HEK293 (cell line): ENCODE results near the gene ZNF773.

Experiments
- GLIS2 ChIP-seq: fragments of 450-650 bp; formaldehyde crosslinking; IDR thresholded peaks from 2 replicates; pipeline ENCODE4 v1.5.1; 2016; ENCODE audit warnings: missing biosample characterization, missing genetic modification characterization
- HIC1 ChIP-seq: fragments of 450-650 bp; formaldehyde crosslinking; IDR thresholded peaks from 2 replicates; pipeline ENCODE4 v1.5.1; 2016; ENCODE audit warnings: missing biosample characterization, missing genetic modification characterization
- PRDM10 ChIP-seq: fragments of 450-650 bp; formaldehyde crosslinking; IDR thresholded peaks from 2 replicates; pipeline ENCODE4 v1.5.1; 2016; ENCODE audit warnings: missing biosample characterization, missing genetic modification characterization
- WT1 ChIP-seq: fragments of 450-650 bp; formaldehyde crosslinking; IDR thresholded peaks from 2 replicates; pipeline ENCODE4 v1.5.1; 2016; ENCODE audit warnings: missing biosample characterization, missing genetic modification characterization
- YY2 ChIP-seq: fragments of 450-650 bp; formaldehyde crosslinking; IDR thresholded peaks from 2 replicates; pipeline ENCODE4 v1.5.1; 2016; ENCODE audit warnings: missing biosample characterization, missing genetic modification characterization
- ZBTB21 ChIP-seq: fragments of 450-650 bp; formaldehyde crosslinking; IDR thresholded peaks from 2 replicates; pipeline ENCODE4 v1.5.1; 2017; ENCODE audit warnings: missing biosample characterization, missing genetic modification characterization
- ZBTB48 ChIP-seq: fragments of 450-650 bp; formaldehyde crosslinking; IDR thresholded peaks from 2 replicates; pipeline ENCODE4 v1.5.1; 2016; ENCODE audit warnings: missing biosample characterization, missing genetic modification characterization
- ZFP37 ChIP-seq: fragments of 450-650 bp; formaldehyde crosslinking; IDR thresholded peaks from 2 replicates; pipeline ENCODE4 v1.5.1; 2016; ENCODE audit warnings: missing biosample characterization, missing genetic modification characterization
- ZFP41 ChIP-seq: fragments of 450-650 bp; formaldehyde crosslinking; IDR thresholded peaks from 2 replicates; pipeline ENCODE4 v1.5.1; 2016; ENCODE audit warnings: missing biosample characterization, missing genetic modification characterization, borderline replicate concordance
- ZFP69B ChIP-seq: fragments of 450-650 bp; formaldehyde crosslinking; IDR thresholded peaks from 2 replicates; pipeline ENCODE4 v1.5.1; 2016; ENCODE audit warnings: missing biosample characterization, missing genetic modification characterization
- ZNF121 ChIP-seq: fragments of 450-650 bp; formaldehyde crosslinking; IDR thresholded peaks from 2 replicates; pipeline ENCODE4 v1.5.1; 2016; ENCODE audit warnings: missing biosample characterization, missing genetic modification characterization
- ZNF175 ChIP-seq: fragments of 450-650 bp; formaldehyde crosslinking; IDR thresholded peaks from 2 replicates; pipeline ENCODE4 v1.5.1; 2016; ENCODE audit warnings: missing biosample characterization, missing genetic modification characterization
- ZNF239 ChIP-seq: fragments of 450-650 bp; formaldehyde crosslinking; IDR thresholded peaks from 2 replicates; pipeline ENCODE4 v1.5.1; 2016; ENCODE audit warnings: missing biosample characterization, missing genetic modification characterization
- ZNF248 ChIP-seq: fragments of 450-650 bp; formaldehyde crosslinking; IDR thresholded peaks from 2 replicates; pipeline ENCODE4 v1.5.1; 2017; ENCODE audit warnings: missing biosample characterization, missing genetic modification characterization
- ZNF311 ChIP-seq: fragments of 450-650 bp; formaldehyde crosslinking; IDR thresholded peaks from 2 replicates; pipeline ENCODE4 v1.5.1; 2017; ENCODE audit warnings: missing biosample characterization, missing genetic modification characterization, borderline replicate concordance
- ZNF350 ChIP-seq: fragments of 450-650 bp; formaldehyde crosslinking; IDR thresholded peaks from 2 replicates; pipeline ENCODE4 v1.5.0; 2017; ENCODE audit warnings: missing biosample characterization, mild to moderate bottlenecking, missing genetic modification characterization
- ZNF404 ChIP-seq: fragments of 450-650 bp; formaldehyde crosslinking; IDR thresholded peaks from 2 replicates; pipeline ENCODE4 v1.5.1; 2017; ENCODE audit warnings: missing biosample characterization, missing genetic modification characterization
- ZNF518A ChIP-seq: fragments of 450-650 bp; formaldehyde crosslinking; conservative IDR thresholded peaks from 2 replicates; pipeline ENCODE4 v1.5.1; 2016; ENCODE audit warnings: low read depth, missing biosample characterization, missing genetic modification characterization
- ZNF555 ChIP-seq: fragments of 450-650 bp; formaldehyde crosslinking; conservative IDR thresholded peaks from 2 replicates; pipeline ENCODE4 v1.5.1; 2017; ENCODE audit warnings: missing biosample characterization, mild to moderate bottlenecking, missing genetic modification characterization, inconsistent platforms
- ZNF561 ChIP-seq: fragments of 450-650 bp; IDR thresholded peaks from 2 replicates; pipeline ENCODE4 v1.5.1; 2018; ENCODE audit warnings: missing biosample characterization, missing genetic modification characterization, borderline replicate concordance
- ZNF610 ChIP-seq: fragments of 450-650 bp; formaldehyde crosslinking; IDR thresholded peaks from 2 replicates; pipeline ENCODE4 v1.5.1; 2016; ENCODE audit warnings: missing biosample characterization, missing genetic modification characterization, borderline replicate concordance
- ZNF623 ChIP-seq: fragments of 450-650 bp; formaldehyde crosslinking; IDR thresholded peaks from 2 replicates; pipeline ENCODE4 v1.5.1; 2016; ENCODE audit warnings: missing biosample characterization, missing genetic modification characterization
- ZNF837 ChIP-seq: fragments of 450-650 bp; formaldehyde crosslinking; IDR thresholded peaks from 2 replicates; pipeline ENCODE4 v1.5.1; 2016; ENCODE audit warnings: missing biosample characterization, missing genetic modification characterization
- ZSCAN18 ChIP-seq: fragments of 450-650 bp; formaldehyde crosslinking; IDR thresholded peaks from 2 replicates; pipeline ENCODE4 v1.5.1; 2016; ENCODE audit warnings: missing biosample characterization, missing genetic modification characterization
- ZXDB ChIP-seq: fragments of 450-650 bp; formaldehyde crosslinking; IDR thresholded peaks from 2 replicates; pipeline ENCODE4 v1.5.1; 2016; ENCODE audit warnings: missing biosample characterization, missing genetic modification characterization
- TF ChIP-seq, protein P1 (sequence below): fragments of 450-650 bp; formaldehyde crosslinking; IDR thresholded peaks from 2 replicates; pipeline ENCODE4 v1.5.1; 2016; ENCODE audit warnings: missing biosample characterization, missing genetic modification characterization

ZNF773 gene

DNA sequence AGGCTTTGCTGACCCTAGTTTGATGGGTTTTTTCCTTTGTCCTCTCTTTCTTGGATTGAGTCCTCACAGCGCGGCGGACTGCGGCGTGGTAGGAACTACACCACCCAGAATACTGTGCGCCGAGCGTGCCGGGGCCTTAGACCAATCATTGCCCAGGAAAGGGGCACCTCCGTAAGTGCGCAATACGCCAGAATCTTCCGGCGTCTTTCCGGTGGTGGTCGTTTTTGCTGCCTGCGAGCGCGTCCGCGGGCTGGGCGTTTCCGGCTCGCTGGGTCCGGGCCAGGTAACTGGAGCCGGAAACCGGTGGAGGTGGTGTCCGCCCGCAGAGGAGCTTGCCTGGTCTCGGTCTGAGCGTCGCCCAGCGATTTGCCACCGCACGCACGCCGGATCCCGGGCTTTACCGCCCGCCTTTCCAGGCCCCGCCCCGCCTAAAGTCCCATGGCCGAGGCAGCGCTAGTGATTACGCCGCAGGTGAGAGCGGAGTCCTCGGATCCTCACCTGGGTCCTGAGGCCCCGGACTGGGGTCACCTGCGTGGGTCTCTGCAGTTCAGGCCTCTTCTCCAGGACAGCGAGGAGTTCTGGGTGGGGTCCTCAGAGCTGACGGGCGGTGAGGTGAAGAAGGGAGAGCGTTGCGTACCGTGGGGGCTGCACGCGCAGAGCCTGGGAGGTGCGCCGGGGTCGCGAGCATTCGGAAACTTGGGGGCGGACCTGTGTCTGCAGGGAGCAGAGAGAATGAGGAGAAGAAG, 27.6 kb downstream of the ZNF773 start, which contains the start of gene ZNF549 (continued):
- 0 out of 2 replicates have a peak, but pooled peaks have one; percentile 11 for TF ChIP-seq WT1 (tag by site-specific recombination)
- TF ChIP-seq YY2 (tag by site-specific recombination), result no peak
- TF ChIP-seq ZFP69B (tag by site-specific recombination), result 0 out of 2 replicates have a peak, but pooled peaks have one; percentile 19
- TF ChIP-seq ZBTB21, result peak; percentile 87
- TF ChIP-seq PRDM10 (tag by site-specific recombination), result peak; percentile 56
- peak; percentile 88 for TF ChIP-seq ZXDB (tag by site-specific recombination)
- TF ChIP-seq ZNF837, result no peak
- TF ChIP-seq ZBTB48 (tag by site-specific recombination), result no peak
- TF ChIP-seq ZNF404 (tag by site-specific recombination), result no peak
- no peak for TF ChIP-seq ZNF121 (tag by site-specific recombination)
- peak; percentile 51; the same call in 1 of the 2 replicates for TF ChIP-seq ZNF610 (tag by site-specific recombination)
- no peak for TF ChIP-seq ZSCAN18 (tag by site-specific recombination)
- TF ChIP-seq ZNF248 (tag by site-specific recombination), result no peak
- TF ChIP-seq ZNF175, result no peak
- no peak for TF ChIP-seq ZNF623 (tag by site-specific recombination)
- peak; percentile 76 for TF ChIP-seq ZNF350 (tag by site-specific recombination)
- TF ChIP-seq ZNF555 (tag by site-specific recombination), result no peak
- TF ChIP-seq ZFP37 (tag by site-specific recombination), result peak; percentile 59; the same call in 1 of the 2 replicates
- no peak for TF ChIP-seq ZNF311 (tag by site-specific recombination)
- peak; percentile 95 for TF ChIP-seq ZNF518A (tag by site-specific recombination)
- TF ChIP-seq ZNF239 (tag by site-specific recombination), result no peak
- peak; percentile 97 for TF ChIP-seq ZNF561
- TF ChIP-seq, protein P1, sequence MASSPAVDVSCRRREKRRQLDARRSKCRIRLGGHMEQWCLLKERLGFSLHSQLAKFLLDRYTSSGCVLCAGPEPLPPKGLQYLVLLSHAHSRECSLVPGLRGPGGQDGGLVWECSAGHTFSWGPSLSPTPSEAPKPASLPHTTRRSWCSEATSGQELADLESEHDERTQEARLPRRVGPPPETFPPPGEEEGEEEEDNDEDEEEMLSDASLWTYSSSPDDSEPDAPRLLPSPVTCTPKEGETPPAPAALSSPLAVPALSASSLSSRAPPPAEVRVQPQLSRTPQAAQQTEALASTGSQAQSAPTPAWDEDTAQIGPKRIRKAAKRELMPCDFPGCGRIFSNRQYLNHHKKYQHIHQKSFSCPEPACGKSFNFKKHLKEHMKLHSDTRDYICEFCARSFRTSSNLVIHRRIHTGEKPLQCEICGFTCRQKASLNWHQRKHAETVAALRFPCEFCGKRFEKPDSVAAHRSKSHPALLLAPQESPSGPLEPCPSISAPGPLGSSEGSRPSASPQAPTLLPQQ (tag by site-specific recombination), result peak; percentile 71
- no peak for TF ChIP-seq ZFP41 (tag by site-specific recombination)
- TF ChIP-seq GLIS2 (tag by site-specific recombination), result no peak
- TF ChIP-seq HIC1 (tag by site-specific recombination), result peak; percentile 49; the same call in 1 of the 2 replicates
